GM21786 (cell line): Measurements from ENCODE around the gene FARP2.

ENCODE experiments used
- ATAC-seq: cut with Tn5 transposase; IDR thresholded peaks from one replicate; pipeline ENCODE4 v1.9.1; 2021; ENCODE audit not compliant: unreplicated experiment

Gene FARP2

GRCh38 chr2:241481687-241482086 is 125.6 kb downstream of the FARP2 start:
- no peak for ATAC-seq

- ATAC-seq = no peak
These were observed 126.3 kb downstream of the FARP2 start for GRCh38 chr2:241482126-241482955.

- no peak for ATAC-seq
These were observed 127.2 kb downstream of the FARP2 start for GRCh38 chr2:241483305-241483704.

- ATAC-seq = no peak
These were observed 129.3 kb downstream of the FARP2 start for GRCh38 chr2:241485172-241485911.

- no peak for ATAC-seq
These were observed 133.0 kb downstream of the FARP2 start for GRCh38 chr2:241489088-241489487.

GRCh38 chr2:241489733-241490680 is 133.9 kb downstream of the FARP2 start:
- ATAC-seq = no peak

GRCh38 chr2:241490825-241491506 is 134.9 kb downstream of the FARP2 start:
- ATAC-seq = no peak

- ATAC-seq = no peak
These were observed 135.6 kb downstream of the FARP2 start for GRCh38 chr2:241491549-241492173.

GRCh38 chr2:241492174-241492565 is 136.1 kb downstream of the FARP2 start:
- ATAC-seq = no peak

GRCh38 chr2:241493092-241493491 is 137.0 kb downstream of the FARP2 start:
- ATAC-seq = no peak

- ATAC-seq = no peak
These were observed 138.3 kb downstream of the FARP2 start for GRCh38 chr2:241494311-241494908.

GRCh38 chr2:241495172-241496002 is 139.3 kb downstream of the FARP2 start:
- no peak for ATAC-seq

GRCh38 chr2:241496003-241496707 is 140.1 kb downstream of the FARP2 start:
- no peak for ATAC-seq

GRCh38 chr2:241496904-241497877 is 141.1 kb downstream of the FARP2 start:
- no peak for ATAC-seq

GRCh38 chr2:241498115-241499070 is 142.3 kb downstream of the FARP2 start:
- no peak for ATAC-seq
